DOHH2 (cell line): Measurements from ENCODE around the gene PLBD2.

Experiments
- EZH2phosphoT487 ChIP-seq: fragments of 200-600 bp; sonication (generic); IDR thresholded peaks from 2 replicates; pipeline ENCODE4 v1.6.1; 2017; ENCODE audit warnings: borderline replicate concordance, mild to moderate bottlenecking, antibody characterized with exemption, low read length, moderate library complexity, mixed read lengths
- TF ChIP-seq, protein P1 (sequence below): fragments of 200-600 bp; sonication (generic); IDR thresholded peaks from one replicate; pipeline ENCODE4 v1.5.1; 2014; ENCODE audit warnings: antibody characterized with exemption, mild to moderate bottlenecking, low read depth, low read length; ENCODE audit not compliant: poor library complexity, severe bottlenecking

DNA sequence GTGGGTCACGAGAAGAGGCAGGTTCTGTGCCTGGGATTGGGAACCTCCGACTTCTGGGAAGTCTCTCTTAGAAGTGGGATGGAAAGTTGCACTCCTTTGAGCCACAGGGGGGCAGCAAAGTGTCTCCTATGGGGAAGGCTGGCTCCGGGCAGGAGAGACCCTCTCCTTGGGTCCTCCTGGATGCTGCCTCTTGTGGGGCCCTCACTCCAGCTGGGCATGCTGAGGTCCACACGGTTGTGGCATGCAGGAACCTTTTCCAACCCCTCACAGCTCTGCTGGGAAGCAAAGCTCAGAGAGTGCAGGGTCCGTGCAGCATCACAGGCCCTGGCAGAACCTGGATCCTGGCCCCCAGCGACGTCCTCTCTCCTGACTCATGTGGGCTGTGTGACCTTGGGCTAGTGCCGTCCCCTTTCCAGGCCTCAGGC is 81.2 kb downstream of the PLBD2 start:
- TF ChIP-seq, protein P1, sequence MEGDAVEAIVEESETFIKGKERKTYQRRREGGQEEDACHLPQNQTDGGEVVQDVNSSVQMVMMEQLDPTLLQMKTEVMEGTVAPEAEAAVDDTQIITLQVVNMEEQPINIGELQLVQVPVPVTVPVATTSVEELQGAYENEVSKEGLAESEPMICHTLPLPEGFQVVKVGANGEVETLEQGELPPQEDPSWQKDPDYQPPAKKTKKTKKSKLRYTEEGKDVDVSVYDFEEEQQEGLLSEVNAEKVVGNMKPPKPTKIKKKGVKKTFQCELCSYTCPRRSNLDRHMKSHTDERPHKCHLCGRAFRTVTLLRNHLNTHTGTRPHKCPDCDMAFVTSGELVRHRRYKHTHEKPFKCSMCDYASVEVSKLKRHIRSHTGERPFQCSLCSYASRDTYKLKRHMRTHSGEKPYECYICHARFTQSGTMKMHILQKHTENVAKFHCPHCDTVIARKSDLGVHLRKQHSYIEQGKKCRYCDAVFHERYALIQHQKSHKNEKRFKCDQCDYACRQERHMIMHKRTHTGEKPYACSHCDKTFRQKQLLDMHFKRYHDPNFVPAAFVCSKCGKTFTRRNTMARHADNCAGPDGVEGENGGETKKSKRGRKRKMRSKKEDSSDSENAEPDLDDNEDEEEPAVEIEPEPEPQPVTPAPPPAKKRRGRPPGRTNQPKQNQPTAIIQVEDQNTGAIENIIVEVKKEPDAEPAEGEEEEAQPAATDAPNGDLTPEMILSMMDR = peak; percentile 89
- TF ChIP-seq EZH2phosphoT487 = no peak
